HepG2 (cell line): Measurements from ENCODE around the gene GAPDH. TPM values are rescaled to one million over a fixed set of nuclear protein-coding genes. Genes with fewer than 3 reads are reported as not detected.

Experiments
- ATM ChIP-seq: fragments of 450-650 bp; IDR thresholded peaks from 2 replicates; pipeline ENCODE4 v1.7.1; 2017; ENCODE audit warnings: mild to moderate bottlenecking, borderline replicate concordance
- CHD2 ChIP-seq: IDR thresholded peaks from 2 replicates; pipeline ENCODE4 v1.6.1; 2011; ENCODE audit warnings: low read depth, low read length, improper control_type of control experiment
- CHD4 ChIP-seq: fragments of 200-600 bp; sonication (generic); IDR thresholded peaks from 2 replicates; pipeline ENCODE4 v1.7.0; 2017; ENCODE audit warnings: mild to moderate bottlenecking, low read length, borderline replicate concordance
- ERF ChIP-seq: IDR thresholded peaks from 2 replicates; pipeline ENCODE4 v1.6.1; 2018; ENCODE audit warnings: missing biosample characterization, missing genetic modification reagents
- FOXK1 ChIP-seq: sonication (generic); formaldehyde crosslinking; IDR thresholded peaks from 2 replicates; pipeline ENCODE4 v1.4.0; 2020; ENCODE audit warnings: low read depth, missing genetic modification reagents, borderline replicate concordance
- MED1 ChIP-seq: sonication (generic); formaldehyde crosslinking; IDR thresholded peaks from 2 replicates; pipeline ENCODE4 v1.4.0; 2020; ENCODE audit warnings: missing genetic modification reagents
- MEIS2 ChIP-seq: sonication (generic); formaldehyde crosslinking; IDR thresholded peaks from 2 replicates; pipeline ENCODE4 v1.9.0; 2021; ENCODE audit warnings: mild to moderate bottlenecking, missing genetic modification reagents
- NR2F2 ChIP-seq: IDR thresholded peaks from 2 replicates; pipeline ENCODE4 v1.6.1; 2012; ENCODE audit warnings: low read depth, inconsistent platforms, borderline replicate concordance
- PCBP1 ChIP-seq: fragments of 200-400 bp; formaldehyde crosslinking; IDR thresholded peaks from 2 replicates; pipeline ENCODE4 v1.6.1; 2017; ENCODE audit warnings: mild to moderate bottlenecking, low read depth, low read length, borderline replicate concordance
- TP53 ChIP-seq: sonication (generic); formaldehyde crosslinking; conservative IDR thresholded peaks from 2 replicates; pipeline ENCODE4 v1.4.0; 2020; ENCODE audit warnings: missing genetic modification reagents
- ZNF142 ChIP-seq: sonication (generic); formaldehyde crosslinking; IDR thresholded peaks from 2 replicates; pipeline ENCODE4 v1.4.0; 2020; ENCODE audit warnings: missing genetic modification reagents
- ZNF503 ChIP-seq: sonication (generic); formaldehyde crosslinking; IDR thresholded peaks from 2 replicates; pipeline ENCODE4 v1.4.0; 2020; ENCODE audit warnings: missing genetic modification reagents
- ZNF781 ChIP-seq: sonication (generic); formaldehyde crosslinking; IDR thresholded peaks from 2 replicates; pipeline ENCODE4 v1.5.1; 2020; ENCODE audit warnings: borderline replicate concordance, mild to moderate bottlenecking, missing genetic modification reagents; ENCODE audit errors: not compliant biosample characterization
- polyA plus RNA-seq, 8 experiments: library from polyadenylated mRNA; depleted of rRNA in 3 of 8; stranded (reverse) in 7 of 8; unstranded in 1 of 8; fragments of >200 nt; fragmentation: Illumina TruSeq in 4 of 8; extraction: Trizol in 4 of 8; gene quantifications; 2 replicates each; pipeline versions ENCODE4 v1.2.1 to v1.2.3, GENCODE V29; 2011 to 2016; ENCODE audit warnings: low read depth in 4 of 8, missing spikeins in 1 of 8, mixed read lengths in 1 of 8; ENCODE audit not compliant: insufficient read depth in 1 of 8
- total RNA-seq, 5 experiments: library from RNA; depleted of rRNA; stranded (reverse); fragments of >200 nt; fragmentation: Illumina TruSeq; extraction: Trizol; gene quantifications; 2 replicates each; pipeline ENCODE4 v1.2.3, GENCODE V29; 2016; ENCODE audit warnings: low read depth in 1 of 5
- TF ChIP-seq, protein P1 (sequence below): sonication (generic); formaldehyde crosslinking; IDR thresholded peaks from 2 replicates; pipeline ENCODE4 v1.4.0; 2020; ENCODE audit warnings: missing genetic modification reagents
- TF ChIP-seq, protein P2 (sequence below): sonication (generic); formaldehyde crosslinking; IDR thresholded peaks from 2 replicates; pipeline ENCODE4 v1.4.0; 2020; ENCODE audit warnings: low read depth, mild to moderate bottlenecking, missing genetic modification reagents
- TF ChIP-seq, protein P3 (sequence below): sonication (generic); formaldehyde crosslinking; IDR thresholded peaks from 2 replicates; pipeline ENCODE4 v1.4.0; 2020; ENCODE audit warnings: missing genetic modification reagents

Gene GAPDH
- total and polyA plus RNA-seq, 2 of the 13 experiments (the other 11 are each of a cell fraction or from before 2014, with no cell fraction given) = 3,038 to 12,722 TPM

DNA sequence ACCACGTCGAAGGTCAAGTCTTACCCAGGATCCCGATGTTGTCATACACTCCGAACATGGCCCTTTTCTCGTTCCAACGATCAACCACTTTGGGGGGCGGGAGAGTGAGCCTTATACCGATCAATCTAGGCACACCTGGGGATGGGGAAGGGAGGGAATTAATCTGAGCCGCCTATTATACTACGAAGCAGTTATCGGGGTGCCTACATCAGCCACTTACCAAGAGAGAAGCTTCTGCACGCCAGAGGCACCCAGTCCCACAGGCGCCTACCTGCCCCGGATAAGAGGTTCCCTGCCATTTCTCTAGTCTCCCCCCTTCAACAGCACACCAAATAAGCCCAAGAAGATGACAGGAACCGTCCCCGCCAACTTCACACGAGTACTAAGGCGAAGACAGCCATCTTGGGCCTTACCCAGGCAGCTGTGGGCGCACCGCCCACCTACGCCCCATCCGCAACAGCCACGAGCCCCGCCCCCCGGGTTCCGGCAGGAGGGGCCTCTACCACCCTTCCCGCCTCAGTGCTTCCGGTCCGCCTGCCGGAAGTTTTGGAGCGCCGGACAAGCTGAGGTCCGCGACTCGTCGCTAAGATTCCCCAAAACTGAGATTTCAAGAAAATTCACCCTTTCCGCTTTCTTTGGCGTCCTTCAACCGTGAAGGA, 41.4 kb upstream of the GAPDH start, which contains the start of gene MRPL51 (continued):
- TF ChIP-seq ZNF503 (CRISPR knock-in tag) (no peak), TP53 (CRISPR knock-in tag) (no peak), MEIS2 (0 out of 2 replicates have a peak, but pooled peaks have one; percentile 21), FOXK1 (peak; percentile 88; the same call in 1 of the 2 replicates), ATM (no peak), ZNF781 (CRISPR knock-in tag) (peak; percentile 22), MED1 (no peak), PCBP1 (no peak), NR2F2 (0 out of 2 replicates have a peak, but pooled peaks have one; percentile 11), ZNF142 (CRISPR knock-in tag) (no peak), CHD2 (no peak), CHD4 (no peak), ERF (CRISPR knock-in tag) (0 out of 2 replicates have a peak, but pooled peaks have one; percentile 47)
- TF ChIP-seq, protein P1, sequence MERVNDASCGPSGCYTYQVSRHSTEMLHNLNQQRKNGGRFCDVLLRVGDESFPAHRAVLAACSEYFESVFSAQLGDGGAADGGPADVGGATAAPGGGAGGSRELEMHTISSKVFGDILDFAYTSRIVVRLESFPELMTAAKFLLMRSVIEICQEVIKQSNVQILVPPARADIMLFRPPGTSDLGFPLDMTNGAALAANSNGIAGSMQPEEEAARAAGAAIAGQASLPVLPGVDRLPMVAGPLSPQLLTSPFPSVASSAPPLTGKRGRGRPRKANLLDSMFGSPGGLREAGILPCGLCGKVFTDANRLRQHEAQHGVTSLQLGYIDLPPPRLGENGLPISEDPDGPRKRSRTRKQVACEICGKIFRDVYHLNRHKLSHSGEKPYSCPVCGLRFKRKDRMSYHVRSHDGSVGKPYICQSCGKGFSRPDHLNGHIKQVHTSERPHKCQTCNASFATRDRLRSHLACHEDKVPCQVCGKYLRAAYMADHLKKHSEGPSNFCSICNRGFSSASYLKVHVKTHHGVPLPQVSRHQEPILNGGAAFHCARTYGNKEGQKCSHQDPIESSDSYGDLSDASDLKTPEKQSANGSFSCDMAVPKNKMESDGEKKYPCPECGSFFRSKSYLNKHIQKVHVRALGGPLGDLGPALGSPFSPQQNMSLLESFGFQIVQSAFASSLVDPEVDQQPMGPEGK (CRISPR knock-in tag) = peak; percentile 56; the same call in 1 of the 2 replicates
- TF ChIP-seq, protein P2, sequence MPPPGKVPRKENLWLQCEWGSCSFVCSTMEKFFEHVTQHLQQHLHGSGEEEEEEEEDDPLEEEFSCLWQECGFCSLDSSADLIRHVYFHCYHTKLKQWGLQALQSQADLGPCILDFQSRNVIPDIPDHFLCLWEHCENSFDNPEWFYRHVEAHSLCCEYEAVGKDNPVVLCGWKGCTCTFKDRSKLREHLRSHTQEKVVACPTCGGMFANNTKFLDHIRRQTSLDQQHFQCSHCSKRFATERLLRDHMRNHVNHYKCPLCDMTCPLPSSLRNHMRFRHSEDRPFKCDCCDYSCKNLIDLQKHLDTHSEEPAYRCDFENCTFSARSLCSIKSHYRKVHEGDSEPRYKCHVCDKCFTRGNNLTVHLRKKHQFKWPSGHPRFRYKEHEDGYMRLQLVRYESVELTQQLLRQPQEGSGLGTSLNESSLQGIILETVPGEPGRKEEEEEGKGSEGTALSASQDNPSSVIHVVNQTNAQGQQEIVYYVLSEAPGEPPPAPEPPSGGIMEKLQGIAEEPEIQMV (CRISPR knock-in tag) = peak; percentile 86
- TF ChIP-seq, protein P3, sequence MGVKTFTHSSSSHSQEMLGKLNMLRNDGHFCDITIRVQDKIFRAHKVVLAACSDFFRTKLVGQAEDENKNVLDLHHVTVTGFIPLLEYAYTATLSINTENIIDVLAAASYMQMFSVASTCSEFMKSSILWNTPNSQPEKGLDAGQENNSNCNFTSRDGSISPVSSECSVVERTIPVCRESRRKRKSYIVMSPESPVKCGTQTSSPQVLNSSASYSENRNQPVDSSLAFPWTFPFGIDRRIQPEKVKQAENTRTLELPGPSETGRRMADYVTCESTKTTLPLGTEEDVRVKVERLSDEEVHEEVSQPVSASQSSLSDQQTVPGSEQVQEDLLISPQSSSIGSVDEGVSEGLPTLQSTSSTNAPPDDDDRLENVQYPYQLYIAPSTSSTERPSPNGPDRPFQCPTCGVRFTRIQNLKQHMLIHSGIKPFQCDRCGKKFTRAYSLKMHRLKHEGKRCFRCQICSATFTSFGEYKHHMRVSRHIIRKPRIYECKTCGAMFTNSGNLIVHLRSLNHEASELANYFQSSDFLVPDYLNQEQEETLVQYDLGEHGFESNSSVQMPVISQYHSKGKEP (CRISPR knock-in tag) = peak; percentile 40; the same call in 1 of the 2 replicates
